Measurements from ENCODE around the gene TNRC18. TPM values are rescaled to one million over a fixed set of nuclear protein-coding genes. Genes with fewer than 3 reads are reported as not detected.

TNRC18 gene
- total RNA-seq, 1 experiment from 2014 or later = 44.3 TPM

- DNase-seq = peak; percentile 71
- peaks cover 44% of the 10 kb centered on the region for H3K27me3 ChIP-seq (ENCODE audit: control insufficient read depth, insufficient read depth, low read length)
Observed at GRCh38 chr7:5428478-5429252, 5.0 kb upstream of the TNRC18 start.

GRCh38 chr7:5426226-5426475, 2.5 kb upstream of the TNRC18 start:
- no peaks in the 10 kb centered on the region for H3K36me3 ChIP-seq (replicated peaks; ENCODE audit: control insufficient read depth, insufficient read depth, low read length)
- peak overlapping the region; percentile 74 for H3K4me3 ChIP-seq (ENCODE audit: insufficient read depth, low read depth, low read length)
- peaks cover 61% of the 10 kb centered on the region for H3K27me3 ChIP-seq (ENCODE audit: control insufficient read depth, insufficient read depth, low read length)
- DNase-seq = no peak

More at GRCh38 chr7:5428478-5429252, 5.0 kb upstream of the TNRC18 start:
- Histone ChIP-seq H3K4me3 (ENCODE audit: insufficient read depth, low read depth, low read length) (peak overlapping the region; percentile 74), H3K36me3 (replicated peaks; ENCODE audit: control insufficient read depth, insufficient read depth, low read length) (no peaks in the 10 kb centered on the region; the same call in 1 of the 2 replicates)

GRCh38 chr7:5425507-5426225, 2.0 kb upstream of the TNRC18 start:
- Histone ChIP-seq H3K27me3 (ENCODE audit: control insufficient read depth, insufficient read depth, low read length) (peaks cover 64% of the 10 kb centered on the region), H3K4me3 (ENCODE audit: insufficient read depth, low read depth, low read length) (peak overlapping the region; percentile 74), H3K36me3 (replicated peaks; ENCODE audit: control insufficient read depth, insufficient read depth, low read length) (no peaks in the 10 kb centered on the region)
- peak; percentile 88 for DNase-seq

- peak overlapping the region; percentile 74 for H3K4me3 ChIP-seq (ENCODE audit: insufficient read depth, low read depth, low read length)
- H3K36me3 ChIP-seq (replicated peaks; ENCODE audit: control insufficient read depth, insufficient read depth, low read length) = no peaks in the 10 kb centered on the region
- peak; percentile 67 for DNase-seq
- peaks cover 64% of the 10 kb centered on the region for H3K27me3 ChIP-seq (ENCODE audit: control insufficient read depth, insufficient read depth, low read length)
Observed at GRCh38 chr7:5424749-5425506, 1.3 kb upstream of the TNRC18 start.

GRCh38 chr7:5423976-5424748, 528 bp upstream of the TNRC18 start:
- peak overlapping the region; percentile 74 for H3K4me3 ChIP-seq (ENCODE audit: insufficient read depth, low read depth, low read length)
- no peaks in the 10 kb centered on the region for H3K36me3 ChIP-seq (replicated peaks; ENCODE audit: control insufficient read depth, insufficient read depth, low read length)
- DNase-seq = peak; percentile 98
- peaks cover 64% of the 10 kb centered on the region for H3K27me3 ChIP-seq (ENCODE audit: control insufficient read depth, insufficient read depth, low read length)

GRCh38 chr7:5422396-5423305, 983 bp downstream of the TNRC18 start:
- no peaks in the 10 kb centered on the region for H3K36me3 ChIP-seq (replicated peaks; ENCODE audit: control insufficient read depth, insufficient read depth, low read length)
- DNase-seq = peak; percentile 73
- peak overlapping the region; percentile 67 for H3K4me3 ChIP-seq (ENCODE audit: insufficient read depth, low read depth, low read length)
- H3K27me3 ChIP-seq (ENCODE audit: control insufficient read depth, insufficient read depth, low read length) = peaks cover 65% of the 10 kb centered on the region

GRCh38 chr7:5421714-5422395, 1.8 kb downstream of the TNRC18 start:
- Histone ChIP-seq H3K27me3 (ENCODE audit: control insufficient read depth, insufficient read depth, low read length) (peaks cover 62% of the 10 kb centered on the region), H3K4me3 (ENCODE audit: insufficient read depth, low read depth, low read length) (peak overlapping the region; percentile 67), H3K36me3 (replicated peaks; ENCODE audit: control insufficient read depth, insufficient read depth, low read length) (no peaks in the 10 kb centered on the region)
- peak; percentile 70 for DNase-seq

- Histone ChIP-seq H3K4me3 (ENCODE audit: insufficient read depth, low read depth, low read length) (peak overlapping the region; percentile 67), H3K27me3 (ENCODE audit: control insufficient read depth, insufficient read depth, low read length) (peaks cover 62% of the 10 kb centered on the region), H3K36me3 (replicated peaks; ENCODE audit: control insufficient read depth, insufficient read depth, low read length) (no peaks in the 10 kb centered on the region)
- peak; percentile 75 for DNase-seq
Observed at GRCh38 chr7:5420881-5421713, 2.5 kb downstream of the TNRC18 start.

GRCh38 chr7:5420067-5420880, 3.4 kb downstream of the TNRC18 start:
- peak; percentile 79 for DNase-seq
- peak overlapping the region; percentile 67 for H3K4me3 ChIP-seq (ENCODE audit: insufficient read depth, low read depth, low read length)
- no peaks in the 10 kb centered on the region for H3K36me3 ChIP-seq (replicated peaks; ENCODE audit: control insufficient read depth, insufficient read depth, low read length)
- H3K27me3 ChIP-seq (ENCODE audit: control insufficient read depth, insufficient read depth, low read length) = peaks cover 61% of the 10 kb centered on the region

GRCh38 chr7:5419539-5420066, 4.0 kb downstream of the TNRC18 start:
- H3K4me3 ChIP-seq (ENCODE audit: insufficient read depth, low read depth, low read length) = peak overlapping the region; percentile 67
- no peaks in the 10 kb centered on the region for H3K36me3 ChIP-seq (replicated peaks; ENCODE audit: control insufficient read depth, insufficient read depth, low read length)
- peaks cover 55% of the 10 kb centered on the region for H3K27me3 ChIP-seq (ENCODE audit: control insufficient read depth, insufficient read depth, low read length)
- peak; percentile 86 for DNase-seq

- peak; percentile 37 for DNase-seq
- Histone ChIP-seq H3K36me3 (replicated peaks; ENCODE audit: control insufficient read depth, insufficient read depth, low read length) (no peaks in the 10 kb centered on the region), H3K4me3 (ENCODE audit: insufficient read depth, low read depth, low read length) (no peak overlapping the region; the same call in 1 of the 2 replicates), H3K27me3 (ENCODE audit: control insufficient read depth, insufficient read depth, low read length) (peaks cover 54% of the 10 kb centered on the region)
Observed at GRCh38 chr7:5418285-5418582, 5.4 kb downstream of the TNRC18 start.

All from H7 (cell line).